NCI-H187 (cell line): ENCODE data around the gene PRKCB.
"Not testable (repeated sequence)": the region's sequence is repeated elsewhere in the genome, so short reads cannot be mapped to it uniquely, and the experiment has no call there.

Experiments used
- DNase-seq, 2 experiments: peaks; one replicate each; lab custom pipeline; 2025; lab: John Stamatoyannopoulos, UW

The PRKCB gene

DNA sequence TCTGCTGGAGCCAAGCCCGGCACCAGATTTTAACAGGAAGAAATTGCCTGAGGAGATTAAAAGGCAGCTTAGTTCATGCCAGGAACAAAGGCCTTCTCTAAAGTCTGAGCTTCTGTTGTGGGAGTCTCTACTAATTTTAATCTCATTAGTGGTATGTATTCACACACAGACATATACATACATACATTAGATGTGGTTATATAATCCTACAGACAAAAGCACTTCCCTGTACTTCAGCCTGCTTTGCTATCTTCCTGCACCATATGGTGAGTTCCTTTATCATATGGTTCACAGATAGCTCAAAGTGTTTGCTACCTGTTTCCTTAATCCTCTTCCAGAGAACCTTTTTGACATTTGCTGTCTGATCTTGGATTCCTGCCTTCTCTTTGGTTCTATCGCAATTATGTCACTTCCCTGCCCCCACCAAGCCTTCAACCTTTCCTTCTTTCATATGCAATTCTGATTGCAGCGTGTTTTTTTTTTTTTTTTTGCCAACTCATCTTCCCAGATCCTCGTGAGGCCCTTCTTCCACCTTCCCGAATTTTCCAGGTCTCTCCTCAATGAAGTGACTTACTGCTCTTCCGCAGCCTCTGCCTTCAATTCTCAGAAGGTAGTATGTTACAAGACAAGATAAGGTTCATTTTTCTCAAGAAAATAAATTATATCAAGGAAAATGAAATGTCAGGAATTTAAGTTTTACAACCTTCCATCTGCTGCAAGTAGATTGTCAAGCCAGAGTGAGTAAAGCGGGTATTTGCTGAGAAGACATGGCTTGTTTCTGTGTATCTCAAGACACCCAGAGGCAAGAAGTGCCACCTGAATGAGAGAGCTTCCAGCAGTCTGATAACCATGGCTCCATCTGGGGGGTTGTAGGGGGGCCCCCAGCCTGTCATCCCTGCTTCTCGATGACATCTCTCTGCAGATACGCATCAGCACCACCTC lies 300.1 kb downstream of the PRKCB start:
- no peak for DNase-seq

DNA sequence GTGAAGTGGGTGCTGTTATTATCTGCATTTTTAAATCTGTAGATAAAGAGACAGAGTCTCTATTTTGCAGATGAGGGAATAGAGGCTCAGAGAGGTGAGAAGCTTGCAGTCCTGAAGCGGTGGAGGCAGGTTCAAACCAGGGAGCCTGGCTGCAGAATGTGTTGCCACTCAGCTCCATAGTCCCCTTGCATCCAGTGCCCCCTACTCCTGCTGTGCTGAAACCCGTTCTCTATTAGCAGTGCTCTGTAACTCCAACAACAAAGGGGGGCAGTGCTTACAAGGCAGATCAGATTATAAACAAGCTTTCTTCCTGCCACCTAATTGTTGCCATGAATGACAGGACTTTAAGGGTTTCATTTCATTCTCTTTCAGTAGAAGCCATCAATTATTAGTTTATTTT lies 302.2 kb downstream of the PRKCB start:
- no peak for DNase-seq

DNA sequence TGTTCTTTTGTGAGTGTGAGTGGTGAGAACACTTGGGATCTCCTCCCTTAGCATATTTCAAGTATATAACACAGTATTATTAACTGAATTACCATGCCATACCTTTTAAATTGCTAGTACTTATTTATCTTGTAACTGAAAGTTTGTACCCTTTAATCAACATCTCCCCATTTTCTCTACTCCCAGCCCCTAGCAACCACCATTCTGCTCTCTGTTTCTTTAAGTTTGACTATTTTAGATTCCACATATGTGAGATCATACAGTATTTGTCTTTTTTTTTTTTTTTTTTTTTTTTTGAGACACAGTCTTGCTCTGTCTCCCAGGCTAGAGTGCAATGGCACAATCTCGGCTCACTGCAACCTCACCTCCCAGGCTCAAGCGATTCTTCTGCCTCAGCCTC lies 302.8 kb downstream of the PRKCB start:
- no peak for DNase-seq

DNA sequence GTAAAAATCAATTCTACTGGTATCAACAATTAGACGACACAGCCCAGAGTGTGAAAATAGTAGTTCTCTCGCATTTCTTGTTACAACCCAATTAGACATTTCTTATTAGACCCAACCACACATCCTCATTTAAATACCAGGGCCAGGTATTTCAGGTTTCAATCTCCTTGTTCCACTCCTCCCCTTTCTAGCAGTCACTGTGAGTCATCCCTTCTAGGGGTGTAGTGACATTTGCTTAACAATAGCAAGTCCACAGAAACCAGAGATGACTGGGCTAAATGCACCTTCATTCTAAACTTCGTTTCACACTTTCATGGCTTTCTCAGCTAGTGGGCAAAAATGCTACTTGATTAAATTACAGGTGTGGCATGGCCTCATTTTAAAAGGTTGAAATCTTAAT lies 303.5 kb downstream of the PRKCB start:
- DNase-seq = no peak

DNA sequence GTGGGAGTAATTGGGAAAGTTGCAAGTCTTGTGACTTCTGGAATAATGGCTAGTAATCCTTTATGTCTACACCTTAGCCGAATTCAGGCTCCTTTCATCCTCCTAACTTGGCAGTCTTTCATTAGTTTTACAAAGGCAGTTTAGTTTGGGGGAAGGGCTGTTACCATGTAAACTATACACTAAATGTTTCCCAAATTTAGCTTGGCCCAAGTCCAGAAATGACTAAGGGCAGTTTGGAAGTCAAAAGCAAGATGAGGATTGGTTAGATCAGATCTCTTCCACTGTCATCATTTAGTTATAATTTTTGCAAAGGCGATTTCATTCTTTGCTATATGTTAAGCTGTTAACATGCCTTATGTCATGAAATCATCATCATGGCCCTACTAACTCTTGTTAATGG lies 304.9 kb downstream of the PRKCB start:
- DNase-seq = no peak

DNA sequence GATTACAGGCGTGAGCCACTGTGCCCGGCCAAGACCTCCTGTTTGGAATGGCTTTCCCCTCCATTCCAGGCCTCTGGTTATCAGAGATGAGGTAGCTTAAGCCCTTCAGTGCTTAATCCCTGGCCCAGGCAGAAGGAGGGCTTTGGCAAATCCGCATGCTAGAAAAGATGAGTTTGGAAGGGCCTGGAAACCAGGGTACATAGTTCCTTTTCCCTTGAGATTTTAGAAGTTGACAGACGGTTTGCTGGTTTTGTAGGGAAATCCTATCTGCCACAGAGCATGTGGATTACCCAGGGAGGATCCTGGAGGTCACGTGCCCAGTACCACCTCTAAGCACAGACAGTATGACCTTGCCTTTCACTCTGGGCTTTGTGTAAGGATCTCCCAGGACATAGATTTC lies 305.7 kb downstream of the PRKCB start:
- DNase-seq = no peak

DNA sequence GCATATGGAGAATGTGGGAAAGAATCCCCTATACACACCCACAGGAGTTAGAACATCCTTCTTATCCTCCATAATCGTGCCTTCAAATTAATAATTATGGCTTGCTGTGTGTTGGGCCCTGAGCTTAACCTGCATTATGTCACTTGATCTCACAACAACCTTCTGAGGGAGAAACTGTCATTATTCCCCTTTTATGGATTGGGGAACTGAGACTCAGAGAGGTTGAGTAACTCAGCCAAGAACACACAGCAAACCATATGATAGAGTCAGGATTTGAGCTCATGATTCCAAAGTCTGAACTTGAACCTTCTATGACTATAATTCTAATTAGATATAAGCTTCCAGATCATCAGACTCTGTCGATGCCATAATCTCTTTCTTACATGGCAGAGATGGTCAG lies 306.1 kb downstream of the PRKCB start:
- no peak for DNase-seq

DNA sequence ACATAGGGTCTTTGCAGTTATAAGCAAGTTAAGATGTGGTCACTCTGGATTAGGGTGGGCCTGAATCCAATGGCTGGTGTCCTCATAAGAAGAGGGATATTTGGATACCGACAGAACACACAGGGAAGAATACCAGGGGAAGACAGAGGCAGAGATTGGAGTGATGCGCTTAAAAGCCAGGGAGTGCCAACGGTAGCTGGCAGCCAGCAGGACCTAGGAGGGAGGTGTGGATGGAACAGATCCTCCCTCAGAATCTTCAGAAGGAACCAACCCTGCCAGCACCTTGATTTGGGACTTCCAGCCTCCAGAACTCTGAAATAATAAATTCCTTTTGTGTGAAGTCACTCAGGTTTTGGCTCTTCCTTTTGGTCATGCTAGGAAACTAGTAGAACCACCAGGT lies 310.1 kb downstream of the PRKCB start:
- no peak for DNase-seq

DNA sequence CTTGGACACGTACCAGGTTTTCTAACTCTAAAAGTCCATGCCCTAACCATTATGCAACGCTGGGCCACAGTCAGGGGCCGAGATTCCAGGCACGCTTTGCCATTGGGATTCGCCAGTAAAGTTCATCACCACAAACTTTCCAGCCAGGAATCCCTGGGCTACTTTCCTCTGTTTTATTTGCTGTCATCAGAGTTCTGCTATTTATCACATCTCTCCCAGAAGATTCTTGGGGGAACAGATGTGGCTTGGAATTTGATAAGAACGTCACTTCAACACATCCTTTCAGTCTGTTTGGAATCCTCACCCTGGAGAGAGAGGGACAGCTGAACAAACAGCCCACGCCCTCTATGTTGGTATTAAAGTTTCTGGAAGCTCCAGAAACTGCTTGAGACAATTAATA lies 310.7 kb downstream of the PRKCB start:
- DNase-seq = no peak

DNA sequence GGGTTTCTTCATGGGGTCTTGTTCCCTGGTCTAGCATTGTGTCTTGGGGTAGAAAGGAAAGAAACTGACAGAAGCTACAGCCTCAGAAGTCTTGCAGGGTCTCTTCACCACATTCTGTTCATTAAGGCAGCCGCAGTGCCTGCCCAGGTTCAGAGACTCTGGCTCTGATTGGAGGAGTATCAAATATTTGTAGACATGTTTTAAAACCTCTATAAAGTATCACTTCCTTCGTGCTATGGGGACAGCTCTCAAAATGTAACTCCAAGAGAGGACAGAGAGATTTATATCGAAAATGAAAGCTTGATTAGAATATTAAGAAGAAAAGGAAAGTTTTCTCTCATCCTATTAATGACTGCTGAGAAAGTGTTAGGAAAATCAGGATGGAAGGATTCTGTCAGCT lies 313.3 kb downstream of the PRKCB start:
- DNase-seq = no peak

DNA sequence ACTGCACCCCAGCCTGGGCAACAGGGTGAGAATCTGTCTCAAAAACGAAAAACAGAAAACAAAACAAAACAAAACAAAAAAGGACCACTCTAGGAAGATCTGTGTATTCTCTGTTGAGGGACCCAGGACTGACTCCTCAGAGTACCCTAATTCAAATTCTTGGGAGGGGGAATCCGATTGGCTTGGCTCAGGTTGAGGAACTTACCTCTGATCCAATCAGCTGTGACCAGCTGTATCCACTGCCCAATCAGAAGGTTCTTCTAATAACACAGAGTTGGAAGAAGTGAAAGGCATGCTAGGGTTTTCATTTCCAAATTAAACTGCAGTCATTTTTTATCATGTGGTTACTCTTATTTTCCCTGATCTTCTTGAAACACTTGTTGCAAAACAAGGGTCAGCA lies 314.5 kb downstream of the PRKCB start:
- DNase-seq = no peak

DNA sequence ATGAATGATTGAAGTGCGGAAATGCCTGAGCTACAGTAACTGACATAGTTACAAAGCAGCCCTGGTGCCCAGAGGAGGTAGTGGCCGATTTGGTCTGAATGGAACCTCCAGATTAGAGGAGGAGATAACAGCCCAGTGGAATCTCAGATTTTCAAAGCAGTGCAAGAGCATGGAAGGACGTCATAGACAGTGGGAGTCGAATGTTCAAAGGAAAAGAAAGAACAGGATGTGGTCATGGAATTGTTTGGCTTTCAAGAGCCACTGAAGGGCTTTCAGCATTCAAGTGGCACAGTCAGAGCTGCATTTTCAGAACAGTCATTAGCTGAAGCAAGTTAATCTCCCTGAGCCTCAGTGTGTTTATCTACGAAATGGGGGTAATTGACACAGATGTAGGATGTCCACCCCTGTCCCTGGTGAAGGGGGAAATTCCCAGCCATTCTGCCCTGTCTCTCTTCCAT lies 315.7 kb downstream of the PRKCB start:
- peak in 1 of 2 experiments; percentile 19 for DNase-seq

DNA sequence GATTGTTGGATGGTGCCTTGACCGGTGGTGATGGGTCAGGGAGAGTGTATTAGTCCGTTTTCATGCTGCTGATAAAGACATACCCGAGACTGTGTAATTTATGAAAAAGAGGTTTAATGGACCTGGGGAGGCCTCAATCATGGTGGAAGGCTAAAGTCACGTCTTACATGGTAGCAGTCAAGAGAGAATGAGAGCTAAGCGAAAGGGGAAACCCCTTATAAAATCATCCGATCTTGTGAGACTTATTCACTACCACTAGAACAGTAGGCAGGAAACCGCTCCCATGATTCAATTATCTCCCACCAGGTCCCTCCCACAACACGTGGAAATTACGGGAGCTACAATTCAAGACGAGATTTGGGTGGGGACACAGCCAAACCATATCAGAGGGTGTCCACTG lies 316.3 kb downstream of the PRKCB start:
- not testable (repeated sequence) for DNase-seq

DNA sequence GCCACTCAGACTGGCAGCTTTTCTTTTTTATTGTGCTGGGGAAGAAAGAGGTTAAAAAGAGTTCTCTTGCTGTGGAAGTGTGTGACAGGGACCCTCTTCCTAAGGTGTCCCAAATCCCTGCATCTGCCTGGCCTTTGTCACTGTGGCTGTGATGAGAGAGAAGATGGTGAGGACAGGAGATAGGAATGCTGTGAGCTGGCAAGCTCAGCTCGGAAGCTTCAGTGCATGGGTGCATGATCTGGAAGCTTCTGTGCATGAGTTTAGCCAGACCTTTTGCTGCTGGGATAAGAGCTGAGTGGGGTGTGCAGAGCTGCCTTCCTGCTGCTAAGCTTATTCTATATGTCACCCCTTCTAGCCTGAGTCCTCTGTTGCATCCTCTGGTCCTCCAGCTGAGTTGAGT lies 317.0 kb downstream of the PRKCB start:
- DNase-seq = no peak

DNA sequence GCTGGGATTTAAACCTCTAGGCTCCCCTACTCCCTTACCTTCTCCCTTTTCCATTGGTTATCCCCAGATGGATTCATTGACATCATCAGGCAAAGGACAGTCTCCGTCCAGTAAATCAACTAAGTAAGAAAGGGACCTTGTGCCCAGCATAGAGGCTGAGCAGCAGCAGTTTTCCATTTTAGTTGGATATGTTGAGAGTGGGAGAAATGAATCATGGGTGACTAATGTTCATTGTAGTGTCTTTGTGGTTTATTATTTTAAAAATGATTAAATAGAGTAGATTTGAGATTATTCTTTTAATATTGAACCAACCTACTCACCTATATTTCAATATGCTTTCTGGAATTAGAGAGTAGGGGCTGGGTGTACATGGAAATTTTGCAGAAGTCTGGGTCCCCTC lies 321.0 kb downstream of the PRKCB start:
- no peak for DNase-seq

DNA sequence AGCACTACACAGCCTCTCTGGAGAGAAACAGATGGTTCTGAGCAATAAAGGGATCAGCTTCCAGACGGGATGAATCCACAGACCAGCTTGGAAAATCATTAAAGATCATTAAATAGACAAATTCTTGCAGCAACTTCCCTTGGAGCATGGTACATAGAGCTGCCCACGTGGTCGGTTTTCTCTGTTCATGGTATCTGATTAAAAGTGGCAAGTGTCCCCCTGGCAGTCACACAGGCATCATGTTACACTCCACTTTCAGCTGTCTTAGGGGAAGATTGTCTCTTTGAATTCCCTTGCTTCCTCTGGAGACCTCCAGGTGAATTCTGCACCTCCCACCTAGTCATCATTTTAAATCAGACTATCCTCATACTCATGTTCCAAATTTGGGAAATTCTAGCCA lies 328.2 kb downstream of the PRKCB start:
- no peak for DNase-seq

DNA sequence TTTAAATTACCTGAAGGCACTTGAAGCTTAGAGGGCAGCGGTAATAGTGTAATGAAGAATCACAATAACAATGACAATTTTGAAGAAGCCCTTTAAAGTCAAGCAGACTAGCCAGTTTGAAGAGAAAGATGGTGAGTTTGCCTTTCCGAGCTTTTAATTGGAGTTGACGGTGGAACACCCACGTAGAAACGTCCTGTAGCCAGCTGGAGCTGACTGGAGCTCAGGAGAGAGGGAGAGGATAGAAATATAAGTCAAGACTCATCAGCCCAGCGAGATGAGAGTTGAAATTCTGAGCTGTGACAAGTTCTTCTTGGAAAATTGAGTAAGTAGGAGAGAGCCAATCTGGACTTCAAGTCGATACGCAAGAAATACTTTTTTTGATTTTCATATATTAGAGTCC lies 328.6 kb downstream of the PRKCB start:
- DNase-seq = no peak

DNA sequence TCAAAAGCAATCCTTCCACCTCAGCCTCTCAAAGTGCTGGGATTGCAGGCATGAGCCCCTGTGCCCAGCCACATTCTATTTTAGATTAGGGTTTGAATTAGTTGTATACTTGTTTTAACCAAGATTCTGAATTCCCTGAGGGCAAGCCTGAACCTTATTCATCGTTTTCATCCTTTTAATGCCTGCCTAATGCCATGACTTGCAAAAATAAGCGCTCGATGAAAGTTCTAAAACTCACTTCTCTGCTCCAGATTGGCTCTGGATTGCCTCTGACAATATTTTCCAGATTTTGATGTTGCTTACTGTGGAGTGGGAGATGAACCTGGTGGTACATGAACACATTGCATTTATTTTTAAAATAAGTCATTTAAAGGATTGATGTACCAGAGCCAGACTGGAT lies 329.5 kb downstream of the PRKCB start:
- no peak for DNase-seq

DNA sequence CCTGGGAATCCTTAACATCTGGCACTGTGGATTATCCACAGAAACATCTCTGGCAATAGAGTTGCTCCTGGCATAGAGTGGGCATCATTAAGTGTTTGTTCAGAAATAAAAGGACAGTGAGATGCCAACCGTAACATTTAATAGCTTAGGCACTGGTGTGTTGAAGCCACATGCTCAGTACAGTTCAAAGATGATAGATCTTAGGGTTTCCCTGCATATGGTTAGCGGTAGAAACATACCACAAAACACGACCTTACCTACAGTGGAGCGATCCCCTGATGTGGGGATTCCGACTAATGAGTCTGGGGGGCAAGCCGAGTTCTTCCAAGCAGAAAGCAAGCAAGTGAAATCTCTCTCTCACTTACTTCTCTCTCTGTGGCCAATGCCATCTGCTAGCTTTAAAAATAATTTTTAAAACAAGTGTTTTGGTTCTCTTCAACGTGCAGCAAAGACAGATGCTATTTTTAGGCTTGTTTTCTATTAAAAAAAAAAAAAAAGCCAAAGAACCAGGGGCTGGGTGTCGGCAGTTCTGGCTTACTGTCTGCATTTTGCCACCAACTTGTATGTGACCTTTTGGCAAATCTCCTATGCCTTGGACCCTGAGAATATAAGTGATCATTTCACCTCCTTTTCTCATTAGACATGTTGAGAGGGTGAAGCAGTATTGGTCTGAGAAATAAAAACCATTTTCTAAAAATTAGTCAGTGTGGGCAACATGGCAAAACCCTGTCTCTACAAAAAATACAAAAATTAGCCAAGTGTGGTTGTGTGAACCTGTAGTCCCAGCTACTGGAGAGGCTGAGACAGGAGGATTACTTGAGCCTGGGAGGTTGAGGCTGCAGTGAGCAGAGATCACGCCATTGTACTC lies 331.1 kb downstream of the PRKCB start:
- no peak for DNase-seq

DNA sequence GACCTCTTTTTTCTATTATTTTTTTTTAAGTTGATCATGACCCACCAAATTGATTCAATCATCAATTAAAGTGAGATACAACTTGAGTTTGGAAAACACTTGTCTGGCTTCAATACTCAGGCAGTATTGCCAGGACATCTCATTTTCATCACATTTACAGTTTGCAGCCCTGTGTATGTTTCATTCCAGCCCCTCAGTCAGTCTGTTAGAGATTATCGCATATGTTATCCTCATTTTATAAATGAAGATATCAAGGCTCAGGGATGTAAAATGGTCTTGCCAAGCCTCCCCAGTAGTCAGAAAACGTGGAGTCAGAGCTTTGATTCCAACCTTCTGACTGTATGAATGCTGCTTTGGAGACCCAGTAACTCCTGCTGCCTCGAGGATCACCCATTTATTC lies 333.1 kb downstream of the PRKCB start:
- no peak for DNase-seq

DNA sequence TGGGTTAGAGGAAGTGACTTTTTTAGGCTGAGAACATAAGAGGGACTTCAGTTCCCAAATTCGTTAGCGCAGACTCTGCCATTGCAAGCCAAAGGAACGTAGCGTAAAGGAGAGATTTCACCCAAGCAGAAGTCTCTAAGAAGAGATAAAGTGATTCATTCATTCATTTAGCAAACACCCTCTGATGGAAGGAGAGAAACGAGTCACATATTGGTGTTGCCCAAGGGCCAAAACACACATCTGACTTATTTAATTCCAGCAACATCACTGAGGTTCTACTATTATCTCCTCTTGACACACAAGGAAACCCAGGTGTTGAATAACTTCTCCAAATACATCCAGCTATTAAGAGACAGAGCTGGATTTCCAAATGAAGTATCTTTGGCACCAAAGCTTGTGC lies 334.6 kb downstream of the PRKCB start:
- DNase-seq = no peak

DNA sequence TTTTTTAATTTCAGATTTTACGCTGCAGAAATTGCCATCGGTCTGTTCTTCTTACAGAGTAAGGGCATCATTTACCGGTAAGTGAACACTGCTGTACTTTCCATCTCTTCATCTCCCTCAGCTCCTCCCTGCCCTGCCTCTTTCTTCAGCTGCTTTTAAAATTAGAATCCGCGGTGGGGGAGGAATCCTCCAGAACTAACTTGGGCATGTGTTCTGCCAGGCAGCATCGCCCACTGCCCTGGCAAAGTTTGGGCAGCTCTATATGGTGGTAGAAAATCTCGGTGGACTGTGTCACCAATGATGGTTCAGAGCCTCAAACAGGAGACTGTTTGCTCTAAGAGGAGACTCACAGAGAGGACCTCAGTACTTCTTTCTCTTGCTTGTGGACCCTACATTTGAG lies 338.7 kb downstream of the PRKCB start:
- no peak for DNase-seq

DNA sequence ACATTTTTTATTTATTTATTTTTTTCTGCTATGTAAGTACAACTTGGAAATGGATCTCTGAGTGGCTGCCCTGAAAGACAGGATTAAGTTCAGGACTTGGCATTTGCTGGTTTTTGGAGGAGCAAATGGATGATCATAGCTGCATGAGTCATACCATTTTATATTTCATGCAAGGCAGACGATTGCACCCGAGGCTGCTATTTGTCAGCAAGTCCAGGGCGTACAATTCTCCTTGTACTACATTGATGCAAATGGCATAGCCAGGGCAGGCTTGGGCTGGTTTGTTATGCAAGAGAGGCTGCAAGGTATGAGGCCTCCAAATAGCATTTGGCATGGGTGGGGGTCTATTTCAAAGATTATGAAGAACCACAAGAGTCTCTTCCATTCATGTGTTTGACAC lies 339.2 kb downstream of the PRKCB start:
- no peak for DNase-seq
